OCI-LY7 (cell line): Measurements from ENCODE around the gene GATAD2A. TPM values are rescaled to one million over a fixed set of nuclear protein-coding genes. Genes with fewer than 3 reads are reported as not detected.

ENCODE experiments used
- BruUV-seq: library from RNA; stranded (reverse); fragments of 400-500 nt; replicated peaks from 2 replicates; lab custom pipeline; 2021; lab: Mats Ljungman, UMichigan
- CTCF ChIA-PET: fragments of 300-600 bp; sonication (Branson Sonifier 250); formaldehyde crosslinking; loops from one replicate; lab custom pipeline; 2022; ENCODE audit warnings: antibody characterized with exemption; ENCODE audit not compliant: unreplicated experiment; lab: Charles Lee
- POLR2A ChIA-PET: fragments of 300-600 bp; sonication (Branson Sonifier 250); formaldehyde crosslinking; loops from one replicate; lab custom pipeline; 2022; ENCODE audit warnings: antibody characterized with exemption; lab: Charles Lee
- DNase-seq: peaks from one replicate; pipeline ENCODE4 v3.0.0-alpha.2; 2015; ENCODE audit warnings: low spot score
- H2AFZ ChIP-seq: fragments of 200-600 bp; sonication (generic), shearing (Covaris generic); 2 replicates; pipeline ENCODE4 v1.6.1; 2014; ENCODE audit warnings: mild to moderate bottlenecking, antibody characterized with exemption, low read length, moderate library complexity
- H3K27ac ChIP-seq: fragments of 200-600 bp; sonication (generic); 2 replicates; pipeline ENCODE4 v1.5.1; 2014; ENCODE audit warnings: mixed run types, low read depth, mild to moderate bottlenecking, moderate library complexity, low read length, inconsistent platforms; ENCODE audit not compliant: poor library complexity, severe bottlenecking
- H3K36me3 ChIP-seq: fragments of 200-600 bp; sonication (generic); 2 replicates; pipeline ENCODE4 v1.6.1; 2014; ENCODE audit warnings: mild to moderate bottlenecking, antibody characterized with exemption, low read length, moderate library complexity, mixed read lengths; ENCODE audit not compliant: insufficient read depth
- H3K4me1 ChIP-seq: fragments of 200-600 bp; sonication (generic); 2 replicates; pipeline ENCODE4 v1.5.1; 2014; ENCODE audit warnings: mild to moderate bottlenecking, low read length; ENCODE audit not compliant: insufficient read depth, poor library complexity, severe bottlenecking
- H3K4me2 ChIP-seq: fragments of 200-600 bp; sonication (generic); 2 replicates; pipeline ENCODE4 v1.6.1; 2014; ENCODE audit warnings: mild to moderate bottlenecking, low read length
- H3K4me3 ChIP-seq: fragments of 200-600 bp; sonication (generic); 2 replicates; pipeline ENCODE4 v1.5.1; 2014; ENCODE audit warnings: mild to moderate bottlenecking, low read depth, low read length; ENCODE audit not compliant: poor library complexity, severe bottlenecking
- H3K79me2 ChIP-seq: fragments of 200-600 bp; sonication (generic); 2 replicates; pipeline ENCODE4 v1.6.1; 2016; ENCODE audit warnings: low read depth, mild to moderate bottlenecking, low read length, moderate library complexity, mixed read lengths; ENCODE audit not compliant: insufficient read depth
- H3K9me2 ChIP-seq: fragments of 200-600 bp; sonication (generic); 2 replicates; pipeline ENCODE4 v1.6.1; 2016; ENCODE audit warnings: mild to moderate bottlenecking, low read length, mixed read lengths; ENCODE audit not compliant: insufficient read depth
- H3K9me3 ChIP-seq: fragments of 200-600 bp; sonication (generic); 2 replicates; pipeline ENCODE4 v1.6.1; 2014; ENCODE audit warnings: mild to moderate bottlenecking, mixed run types, low read length, mixed read lengths
- H4K20me1 ChIP-seq: fragments of 200-600 bp; sonication (generic); 2 replicates; pipeline ENCODE4 v1.6.1; 2014; ENCODE audit warnings: mild to moderate bottlenecking, antibody characterized with exemption, low read length, moderate library complexity, mixed read lengths; ENCODE audit not compliant: insufficient read depth
- EZH2phosphoT487 ChIP-seq: fragments of 200-600 bp; sonication (generic); IDR thresholded peaks from 2 replicates; pipeline ENCODE4 v1.6.1; 2018; ENCODE audit warnings: low read depth, borderline replicate concordance, mild to moderate bottlenecking, mixed run types, antibody characterized with exemption, low read length, moderate library complexity, mixed read lengths
- intact Hi-C: fragments of 100-400 bp; cut with micrococcal nuclease; formaldehyde crosslinking; loops from one replicate; pipeline ENCODE4 v1.10.0; 2022; ENCODE audit not compliant: unreplicated experiment
- total RNA-seq, 2 experiments: library from RNA; depleted of rRNA in 1 of 2; stranded (reverse); fragments of >200 nt in 1 of 2; shearing (Covaris generic) in 1 of 2; gene quantifications; 2 replicates each; pipeline ENCODE4 v1.2.3, GENCODE V29; 2014 to 2022
- TF ChIP-seq, protein P1 (sequence below): fragments of 200-600 bp; sonication (generic); conservative IDR thresholded peaks from 2 replicates; pipeline ENCODE4 v1.5.1; 2014; ENCODE audit warnings: mild to moderate bottlenecking, antibody characterized with exemption, low read length, moderate library complexity, mixed read lengths

GATAD2A gene
- total RNA-seq, 2 experiments from 2014 or later: 62.8 to 156 TPM

DNA sequence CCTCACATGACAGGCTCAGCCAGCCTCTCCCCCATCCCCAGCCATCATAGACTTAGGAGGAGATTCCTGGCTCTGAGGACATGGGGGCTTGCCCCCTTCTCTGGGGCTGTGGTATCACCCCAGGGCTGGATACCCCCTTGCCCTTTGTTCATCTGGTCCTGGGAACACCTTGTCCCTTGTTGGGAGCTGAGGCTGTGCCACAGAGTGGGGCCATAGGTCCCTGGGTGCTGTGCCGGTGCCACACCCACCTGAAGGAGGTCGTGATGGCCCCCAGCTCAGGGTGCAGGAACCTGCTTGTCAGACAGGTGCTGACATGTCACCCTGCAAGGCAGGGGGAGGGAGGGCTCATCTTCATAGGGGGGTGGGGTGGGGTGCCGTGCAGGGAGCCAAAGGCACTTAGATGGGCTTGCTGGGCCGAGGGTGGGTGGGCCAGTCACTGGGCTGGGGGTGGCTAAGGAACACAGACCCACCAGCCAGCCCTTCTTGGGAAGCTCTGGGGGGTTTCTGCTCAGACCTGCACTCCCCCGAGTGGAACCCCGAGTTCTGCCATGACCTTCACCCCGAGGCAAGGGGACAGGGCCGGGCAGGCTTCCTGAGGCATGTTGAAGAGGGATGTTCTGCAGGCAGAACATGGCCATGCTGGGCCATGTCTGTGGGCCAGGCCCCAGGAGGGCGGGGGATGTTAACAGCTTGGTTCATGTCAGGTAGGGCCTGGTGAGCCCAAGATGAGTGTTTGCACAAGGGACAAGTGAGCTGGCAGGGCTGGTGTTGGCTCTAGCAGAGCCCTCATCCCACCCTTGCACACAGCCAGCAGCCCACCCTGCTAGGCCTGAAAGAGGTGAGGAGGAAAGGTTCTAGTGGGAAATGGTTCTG, 81.8 kb downstream of the GATAD2A start:
- Histone ChIP-seq H3K4me1 (peaks cover 33% of the 10 kb centered on the region), H3K9me2 (no peaks in the 10 kb centered on the region), H4K20me1 (0 out of 2 replicates have a peak, but pooled peaks cover 3% of the 10 kb centered on the region), H3K9me3 (no peaks in the 10 kb centered on the region), H3K79me2 (peaks cover 28% of the 10 kb centered on the region), H2AFZ (no peak overlapping the region), H3K27ac (peak overlapping the region; percentile 90), H3K4me2 (no peak overlapping the region; the same call in 1 of the 2 replicates), H3K4me3 (no peak overlapping the region), H3K36me3 (peaks cover 42% of the 10 kb centered on the region)
- no peak for DNase-seq
- TF ChIP-seq, protein P1, sequence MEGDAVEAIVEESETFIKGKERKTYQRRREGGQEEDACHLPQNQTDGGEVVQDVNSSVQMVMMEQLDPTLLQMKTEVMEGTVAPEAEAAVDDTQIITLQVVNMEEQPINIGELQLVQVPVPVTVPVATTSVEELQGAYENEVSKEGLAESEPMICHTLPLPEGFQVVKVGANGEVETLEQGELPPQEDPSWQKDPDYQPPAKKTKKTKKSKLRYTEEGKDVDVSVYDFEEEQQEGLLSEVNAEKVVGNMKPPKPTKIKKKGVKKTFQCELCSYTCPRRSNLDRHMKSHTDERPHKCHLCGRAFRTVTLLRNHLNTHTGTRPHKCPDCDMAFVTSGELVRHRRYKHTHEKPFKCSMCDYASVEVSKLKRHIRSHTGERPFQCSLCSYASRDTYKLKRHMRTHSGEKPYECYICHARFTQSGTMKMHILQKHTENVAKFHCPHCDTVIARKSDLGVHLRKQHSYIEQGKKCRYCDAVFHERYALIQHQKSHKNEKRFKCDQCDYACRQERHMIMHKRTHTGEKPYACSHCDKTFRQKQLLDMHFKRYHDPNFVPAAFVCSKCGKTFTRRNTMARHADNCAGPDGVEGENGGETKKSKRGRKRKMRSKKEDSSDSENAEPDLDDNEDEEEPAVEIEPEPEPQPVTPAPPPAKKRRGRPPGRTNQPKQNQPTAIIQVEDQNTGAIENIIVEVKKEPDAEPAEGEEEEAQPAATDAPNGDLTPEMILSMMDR: no peak
- no peak for TF ChIP-seq EZH2phosphoT487
- intact Hi-C loops: no loop called here
- BruUV-seq: no TSS peak
- ChIA-PET POLR2A (interaction anchor here (1.2 kb wide), 1 partner anchor 122 kb away, joined by 3 read pairs; no protein-coding TSS in a partner anchor), CTCF (interaction anchor here (0.6 to 0.7 kb wide), 2 partner anchors 126 to 317 kb away, joined by 4 to 10 read pairs; partner anchors contain the start of gene MEF2B)

DNA sequence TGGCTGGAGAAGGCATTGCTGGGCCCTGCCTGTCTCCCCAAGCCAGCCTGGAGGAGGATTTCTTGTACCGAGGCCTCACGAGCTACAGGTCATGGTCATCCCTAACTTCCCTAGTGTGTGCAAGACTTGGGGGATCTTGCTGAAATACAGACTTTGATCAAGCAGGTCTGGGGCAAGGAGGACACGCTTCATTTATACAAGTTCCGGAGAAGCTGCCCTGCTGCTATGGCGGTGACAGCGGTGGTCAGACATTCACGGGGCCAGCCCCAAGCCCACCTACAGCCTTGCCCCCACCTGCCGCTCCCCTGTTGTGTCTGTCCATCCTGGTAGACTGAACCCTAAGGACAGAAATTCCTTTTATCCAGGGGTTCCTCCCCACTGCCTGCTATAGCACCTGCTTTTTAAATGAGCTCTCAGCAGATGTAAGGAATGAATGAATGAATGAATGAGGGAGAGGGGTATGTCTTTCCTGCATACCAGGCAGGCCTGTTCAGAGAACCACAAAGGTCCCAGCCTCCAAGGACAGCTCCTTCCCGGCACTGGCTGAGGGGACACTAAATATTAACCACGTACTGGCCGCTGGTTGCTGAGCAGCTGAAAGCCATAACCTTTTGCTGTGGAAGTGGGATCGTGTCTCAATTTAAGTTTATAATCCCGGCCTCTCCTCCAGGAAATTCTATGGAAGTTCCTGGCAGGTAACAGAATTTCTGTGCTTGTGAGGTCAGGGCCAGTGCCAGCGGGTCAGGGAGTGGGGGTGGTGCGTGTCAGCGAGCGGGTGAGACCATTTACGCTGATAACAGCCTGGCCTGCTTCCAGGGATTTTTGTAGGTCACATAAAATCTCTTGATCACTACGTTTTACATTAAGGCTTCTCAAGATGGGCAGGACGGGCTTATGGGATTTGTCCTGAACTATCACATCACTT, 82.7 kb downstream of the GATAD2A start:
- Histone ChIP-seq H3K27ac (peak overlapping the region; percentile 90), H3K4me1 (peaks cover 33% of the 10 kb centered on the region), H4K20me1 (0 out of 2 replicates have a peak, but pooled peaks cover 3% of the 10 kb centered on the region), H3K79me2 (peaks cover 28% of the 10 kb centered on the region), H3K4me3 (peak overlapping the region; percentile 42), H2AFZ (peak overlapping the region; percentile 27; the same call in 1 of the 2 replicates), H3K9me3 (no peaks in the 10 kb centered on the region), H3K4me2 (peak overlapping the region; percentile 64), H3K36me3 (peaks cover 41% of the 10 kb centered on the region), H3K9me2 (no peaks in the 10 kb centered on the region)
- POLR2A ChIA-PET: interaction anchor here (0.6 to 1.0 kb wide), 5 partner anchors 8 to 1972 kb away, joined by 3 to 5 read pairs (median 4); no protein-coding TSS in a partner anchor
- TF ChIP-seq, protein P1: no peak
- TF ChIP-seq EZH2phosphoT487: no peak
- no peak for DNase-seq
- intact Hi-C loops: no loop called here
- BruUV-seq: no TSS peak
- CTCF ChIA-PET: no interaction called here
